ENCODE data around the gene MEST.

GRCh38 chr7:130468612-130469011 lies 23.3 kb upstream of the MEST start:
- TF ChIP-seq TAF1 (IDR thresholded peaks at IDR 0.05; ENCODE audit: low read depth) (no peak), POLR2AphosphoS5 (IDR thresholded peaks at IDR 0.05) (no peak), CTCF (IDR thresholded peaks at IDR 0.05; ENCODE audit: poor library complexity, severe bottlenecking) (no peak), RAD21 (conservative IDR thresholded peaks at IDR 0.05) (no peak), EZH2 (IDR thresholded peaks at IDR 0.05; ENCODE audit: borderline replicate concordance, insufficient read depth, low read length, poor library complexity, severe bottlenecking) (no peak)
